Skeletal muscle cell (primary cell): ENCODE measurements around the gene NAT16.
A peak's percentile ranks its signal among the peaks of the same experiment; 100 is the strongest.
"Not testable (repeated sequence)": the region's sequence is repeated elsewhere in the genome, so short reads cannot be mapped to it uniquely, and the experiment has no call there.

Experiments used
- DNase-seq: peaks from one replicate; pipeline ENCODE4 v3.0.0-alpha.2; 2010; ENCODE audit warnings: low read depth
- H3K4me3 ChIP-seq: 2 replicates; pipeline ENCODE4 v1.5.1; 2011; ENCODE audit warnings: low read depth, mild to moderate bottlenecking, control low read depth, low read length, moderate library complexity

The NAT16 gene

DNA sequence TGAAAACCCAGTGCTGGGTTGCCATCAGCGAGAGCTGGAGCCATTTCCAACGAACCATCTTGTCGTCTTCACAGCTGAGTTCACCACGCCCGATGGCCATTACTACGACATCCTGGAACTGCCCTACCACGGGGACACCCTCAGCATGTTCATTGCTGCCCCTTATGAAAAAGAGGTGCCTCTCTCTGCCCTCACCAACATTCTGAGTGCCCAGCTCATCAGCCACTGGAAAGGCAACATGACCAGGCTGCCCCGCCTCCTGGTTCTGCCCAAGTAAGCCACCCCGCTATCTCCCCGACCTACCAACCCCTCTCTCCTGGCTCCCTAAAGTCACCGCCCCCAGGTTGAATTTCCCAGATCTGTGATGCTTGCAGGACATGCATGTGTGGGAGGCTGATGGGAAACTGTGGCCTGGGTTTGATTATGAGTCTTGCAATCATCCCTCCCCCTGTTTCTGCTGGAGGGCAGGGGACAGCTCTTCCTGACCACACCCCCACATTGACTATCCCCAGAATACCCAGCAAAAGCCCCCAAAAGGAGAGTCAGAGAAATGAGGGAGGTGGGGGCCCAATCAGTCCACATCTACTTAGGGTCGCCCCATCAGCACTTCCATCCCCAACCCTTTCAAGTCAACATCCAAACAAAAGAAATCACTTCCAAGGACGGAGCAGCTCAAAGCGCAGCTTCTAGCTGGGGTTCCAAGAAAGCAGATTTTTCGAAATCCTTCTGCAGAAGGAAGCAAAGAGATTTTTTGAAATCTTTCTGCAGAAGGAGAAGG, 46.3 kb downstream of the NAT16 start:
- DNase-seq = no peak
- peak overlapping the region; percentile 12 for H3K4me3 ChIP-seq

DNA sequence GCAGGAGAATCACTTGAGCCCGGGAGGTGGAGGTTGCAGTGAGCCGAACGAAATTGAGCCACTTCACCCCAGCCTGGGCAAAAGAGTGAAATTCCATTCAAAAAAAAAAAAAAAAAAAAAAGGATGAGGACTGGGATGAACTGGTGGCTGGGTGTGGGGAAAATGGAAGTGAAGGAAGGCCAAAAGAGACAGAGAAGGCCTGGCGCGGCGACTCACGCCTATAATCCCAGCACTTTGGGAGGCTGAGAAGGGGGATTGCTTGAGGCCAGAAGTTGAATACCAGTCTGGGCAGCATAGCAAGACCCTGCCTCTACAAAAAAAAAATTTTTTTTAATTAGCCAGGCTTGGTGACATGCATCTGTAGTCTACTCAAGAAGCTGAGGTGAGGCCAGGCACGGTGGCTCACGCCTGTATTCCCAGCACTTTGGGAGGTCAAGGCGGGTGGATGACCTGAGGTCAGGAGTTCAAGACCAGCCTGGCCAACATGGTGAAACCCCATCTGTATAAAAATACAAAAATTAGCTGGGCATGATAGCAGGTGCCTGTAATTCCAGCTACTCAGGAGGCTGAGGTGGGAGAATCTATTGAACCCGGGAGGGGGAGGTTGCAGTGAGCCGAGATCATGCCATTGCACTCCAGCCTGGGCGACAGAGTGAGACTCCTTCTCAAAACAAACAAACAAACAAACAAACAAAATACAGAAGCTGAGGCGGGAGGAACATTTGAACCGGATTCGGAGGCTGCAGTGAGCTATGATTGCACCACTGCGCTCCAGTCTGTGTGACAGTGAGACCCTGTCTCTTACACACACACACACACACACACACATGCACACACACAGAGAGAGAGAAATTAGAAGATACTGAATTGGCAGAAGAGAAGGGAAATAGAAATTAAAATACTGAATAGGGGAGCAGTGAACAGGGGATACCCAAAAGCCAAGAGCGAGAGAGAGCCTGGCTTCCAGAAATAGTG, 47.2 kb downstream of the NAT16 start:
- H3K4me3 ChIP-seq = peak overlapping the region; percentile 12
- not testable (repeated sequence) for DNase-seq

DNA sequence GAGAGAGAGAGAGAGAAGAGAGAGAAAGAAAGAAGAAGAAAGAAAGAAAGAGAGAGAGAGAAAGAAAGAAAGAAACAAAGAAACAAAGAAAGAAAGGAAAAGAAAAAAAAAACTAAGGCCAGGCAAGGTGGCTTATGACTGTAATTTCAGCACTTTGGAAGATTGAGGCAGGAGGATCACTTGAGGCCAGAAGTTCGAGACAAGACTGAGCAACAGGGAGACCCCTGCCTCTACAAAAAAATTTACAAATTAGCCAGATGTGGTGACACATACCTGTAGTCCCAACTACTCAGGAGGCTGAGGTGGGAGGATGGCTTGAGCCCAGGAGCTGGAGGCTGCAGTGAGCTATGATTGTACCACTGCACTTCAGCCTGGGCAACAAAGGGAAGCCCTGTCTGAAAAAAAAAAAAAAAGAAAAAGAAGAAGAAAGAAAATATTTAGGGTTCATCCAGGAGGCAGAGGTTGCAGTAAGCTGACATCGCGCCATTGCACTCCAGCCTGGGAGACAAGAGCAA, 50.4 kb downstream of the NAT16 start:
- H3K4me3 ChIP-seq = peak overlapping the region; percentile 81

DNA sequence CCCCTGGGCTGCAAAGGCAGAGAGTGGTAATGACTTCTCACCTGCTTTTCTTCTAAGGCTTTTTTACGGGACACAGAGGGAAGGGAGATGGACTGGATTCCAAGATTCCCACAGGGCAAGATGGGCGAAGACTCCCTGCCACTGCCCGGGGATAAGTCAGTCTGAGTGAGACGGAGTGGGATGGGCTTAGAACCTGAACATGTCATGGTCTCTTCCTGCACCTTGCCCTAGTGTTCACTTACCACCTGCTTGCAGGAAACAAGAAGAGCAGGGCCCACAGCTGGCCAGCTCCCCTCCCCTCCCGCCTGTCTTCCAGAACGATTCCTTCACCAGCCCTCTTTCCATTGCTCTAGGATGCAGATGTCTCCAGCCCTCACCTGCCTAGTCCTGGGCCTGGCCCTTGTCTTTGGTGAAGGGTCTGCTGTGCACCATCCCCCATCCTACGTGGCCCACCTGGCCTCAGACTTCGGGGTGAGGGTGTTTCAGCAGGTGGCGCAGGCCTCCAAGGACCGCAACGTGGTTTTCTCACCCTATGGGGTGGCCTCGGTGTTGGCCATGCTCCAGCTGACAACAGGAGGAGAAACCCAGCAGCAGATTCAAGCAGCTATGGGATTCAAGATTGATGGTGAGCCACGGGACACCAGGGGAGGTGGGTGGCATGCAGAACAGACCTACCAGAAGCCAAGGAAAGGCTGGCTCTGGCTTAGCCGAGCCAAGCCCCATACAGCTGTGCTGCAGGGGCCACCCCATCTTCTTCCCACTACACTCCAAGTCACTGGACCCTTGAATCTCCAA, 51.9 kb downstream of the NAT16 start:
- no peak for DNase-seq
- peak overlapping the region; percentile 81 for H3K4me3 ChIP-seq

More for the DNA sequence above, 50.4 kb downstream of the NAT16 start:
- no peak for DNase-seq

DNA sequence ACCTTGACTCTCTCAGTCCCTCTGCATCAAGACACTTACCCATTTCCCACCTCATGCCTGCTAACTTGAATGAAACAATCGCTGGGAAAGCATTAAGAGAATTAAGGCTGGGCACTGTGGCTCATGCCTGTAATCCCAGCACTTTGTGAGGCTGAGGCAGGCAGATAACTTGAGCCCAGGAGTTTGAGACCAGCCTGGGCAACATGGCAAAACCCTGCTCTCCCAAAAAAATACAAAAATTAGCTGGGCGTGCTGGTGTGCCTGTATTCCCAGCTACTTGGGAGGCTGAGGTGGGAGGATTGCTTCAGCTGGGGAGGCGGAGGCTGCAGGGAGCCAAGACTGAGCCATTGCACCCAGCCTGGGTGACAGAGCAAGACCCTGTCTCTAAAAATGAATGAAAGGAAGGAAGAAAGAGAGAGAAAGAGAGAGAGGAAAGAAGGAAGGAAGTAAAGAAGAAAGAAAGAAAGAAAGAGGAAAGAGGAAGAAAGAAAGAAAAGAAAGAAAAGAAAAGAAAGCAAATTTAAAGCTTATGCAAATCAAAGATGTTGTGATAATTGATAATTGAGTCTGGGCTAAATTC, 52.5 kb downstream of the NAT16 start:
- H3K4me3 ChIP-seq = peak overlapping the region; percentile 81
- no peak for DNase-seq

DNA sequence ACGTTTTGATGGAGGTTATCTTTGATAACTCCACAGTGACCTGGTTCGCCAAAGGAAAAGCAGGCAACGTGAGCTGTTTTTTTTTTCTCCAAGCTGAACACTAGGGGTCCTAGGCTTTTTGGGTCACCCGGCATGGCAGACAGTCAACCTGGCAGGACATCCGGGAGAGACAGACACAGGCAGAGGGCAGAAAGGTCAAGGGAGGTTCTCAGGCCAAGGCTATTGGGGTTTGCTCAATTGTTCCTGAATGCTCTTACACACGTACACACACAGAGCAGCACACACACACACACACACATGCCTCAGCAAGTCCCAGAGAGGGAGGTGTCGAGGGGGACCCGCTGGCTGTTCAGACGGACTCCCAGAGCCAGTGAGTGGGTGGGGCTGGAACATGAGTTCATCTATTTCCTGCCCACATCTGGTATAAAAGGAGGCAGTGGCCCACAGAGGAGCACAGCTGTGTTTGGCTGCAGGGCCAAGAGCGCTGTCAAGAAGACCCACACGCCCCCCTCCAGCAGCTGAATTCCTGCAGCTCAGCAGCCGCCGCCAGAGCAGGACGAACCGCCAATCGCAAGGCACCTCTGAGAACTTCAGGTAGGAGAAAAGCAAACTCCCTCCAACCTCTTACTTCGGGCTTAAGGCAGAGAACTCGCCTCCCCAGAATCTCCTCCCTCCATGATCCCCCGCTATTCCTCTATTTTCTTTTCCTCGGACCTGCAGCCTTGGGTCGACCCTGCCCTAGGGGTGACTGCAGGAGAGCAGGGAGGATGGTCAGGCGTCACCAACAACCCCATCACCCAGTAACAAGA, 53.2 kb downstream of the NAT16 start, which contains the start of gene SERPINE1:
SERPINE1 (plus strand) TSS at position 454 of the 809 bp plus-strand sequence. CDS start 1,290 bp downstream, outside the sequence.
- H3K4me3 ChIP-seq = peak within 1 kb of the TSS; percentile 81
- DNase-seq = peak; percentile 100

DNA sequence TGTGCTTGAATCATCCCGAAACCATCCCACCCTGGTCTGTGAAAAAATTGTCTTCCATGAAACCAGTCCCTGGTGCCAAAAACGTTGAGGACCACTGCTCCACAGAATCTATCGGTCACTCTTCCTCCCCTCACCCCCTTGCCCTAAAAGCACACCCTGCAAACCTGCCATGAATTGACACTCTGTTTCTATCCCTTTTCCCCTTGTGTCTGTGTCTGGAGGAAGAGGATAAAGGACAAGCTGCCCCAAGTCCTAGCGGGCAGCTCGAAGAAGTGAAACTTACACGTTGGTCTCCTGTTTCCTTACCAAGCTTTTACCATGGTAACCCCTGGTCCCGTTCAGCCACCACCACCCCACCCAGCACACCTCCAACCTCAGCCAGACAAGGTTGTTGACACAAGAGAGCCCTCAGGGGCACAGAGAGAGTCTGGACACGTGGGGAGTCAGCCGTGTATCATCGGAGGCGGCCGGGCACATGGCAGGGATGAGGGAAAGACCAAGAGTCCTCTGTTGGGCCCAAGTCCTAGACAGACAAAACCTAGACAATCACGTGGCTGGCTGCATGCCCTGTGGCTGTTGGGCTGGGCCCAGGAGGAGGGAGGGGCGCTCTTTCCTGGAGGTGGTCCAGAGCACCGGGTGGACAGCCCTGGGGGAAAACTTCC, 54.0 kb downstream of the NAT16 start:
- H3K4me3 ChIP-seq = peak overlapping the region; percentile 81
- peak; percentile 63 for DNase-seq

DNA sequence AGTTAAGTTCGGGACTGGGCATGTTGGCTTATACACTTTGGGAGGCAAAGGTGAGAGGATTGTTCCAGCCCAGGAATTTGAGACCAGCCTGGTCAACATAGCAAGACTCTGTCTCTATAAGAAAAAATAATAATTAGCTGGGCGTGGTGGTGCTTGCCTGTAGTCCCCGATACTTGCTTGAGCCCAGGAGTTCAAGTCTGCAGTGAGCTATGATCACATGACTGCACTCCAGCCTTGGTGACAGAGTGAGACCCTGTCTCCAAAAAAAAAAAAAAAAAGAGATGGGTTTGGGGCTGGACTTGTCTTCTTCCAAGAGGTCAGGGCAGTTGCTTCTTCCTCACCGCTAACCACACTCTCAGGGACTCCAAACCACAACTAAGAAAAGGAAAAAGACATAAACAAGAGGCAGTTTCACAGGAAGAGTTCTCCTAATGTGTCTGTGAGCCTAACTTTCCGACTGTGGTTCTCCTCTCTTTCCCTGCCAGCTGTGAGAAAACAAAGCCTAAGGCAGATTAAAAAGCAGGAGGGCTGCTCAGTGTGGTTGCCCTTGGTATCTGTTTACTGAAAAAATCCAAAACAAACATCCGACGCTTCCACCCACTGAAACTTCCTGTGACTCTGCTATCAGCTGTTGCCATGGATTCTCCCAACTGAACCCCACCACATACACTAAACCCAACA, 55.6 kb downstream of the NAT16 start:
- peak; percentile 47 for DNase-seq
- H3K4me3 ChIP-seq = no peak overlapping the region

DNA sequence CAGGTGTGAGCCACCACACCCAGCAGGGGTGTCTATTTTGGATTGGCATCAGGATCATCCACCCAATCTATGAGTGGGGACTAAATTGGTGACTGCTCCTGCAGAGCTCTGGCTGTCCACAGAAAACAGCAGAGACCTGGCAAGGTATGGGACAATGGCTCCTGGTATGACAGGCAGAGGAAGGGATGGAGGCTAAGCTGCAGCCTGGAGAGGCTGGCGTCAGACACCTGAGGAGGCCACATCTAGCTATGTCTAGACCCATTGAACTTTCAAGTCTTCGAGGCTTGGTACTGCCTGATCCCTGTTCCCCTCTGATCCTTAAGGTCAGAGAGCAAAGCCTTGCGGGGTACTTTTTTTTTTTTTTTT, 56.4 kb downstream of the NAT16 start:
- no peak overlapping the region for H3K4me3 ChIP-seq
- DNase-seq = no peak

DNA sequence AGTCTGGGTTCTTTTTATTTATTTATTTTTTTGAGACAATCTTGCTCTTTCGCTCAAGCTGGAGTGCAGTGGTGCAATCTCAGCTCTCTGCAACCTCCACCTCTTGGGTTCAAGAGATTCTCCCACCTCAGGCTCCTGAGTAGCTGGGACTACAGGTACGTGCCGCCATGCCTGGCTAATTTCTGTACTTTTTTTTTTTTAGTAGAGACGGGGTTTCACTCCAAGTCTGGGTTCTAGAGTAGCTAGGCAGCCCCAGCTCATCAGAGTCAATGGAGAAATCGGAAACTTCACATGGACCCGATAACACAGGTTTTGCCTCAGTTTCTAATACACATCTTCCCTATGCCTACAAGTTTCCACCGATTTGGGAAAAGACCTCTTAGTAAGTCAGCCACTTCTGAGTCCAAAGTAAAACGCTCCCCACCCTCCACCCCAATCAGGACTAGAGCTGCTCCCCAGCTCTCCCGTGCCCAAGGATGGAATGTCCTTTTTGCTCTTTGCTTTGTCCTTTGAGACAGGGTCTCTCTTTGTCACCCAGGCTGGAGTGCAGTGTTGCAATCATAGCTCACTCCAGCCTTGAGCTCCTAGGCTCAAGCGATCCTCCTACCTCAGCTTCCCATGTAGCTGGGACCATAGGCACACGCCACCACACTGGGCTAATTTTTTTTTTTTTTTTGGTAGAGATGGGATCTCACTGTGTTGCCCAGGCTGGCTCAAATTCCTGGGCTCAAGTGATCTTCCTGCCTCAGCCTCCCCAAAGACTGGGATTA, 57.0 kb downstream of the NAT16 start:
- no peak overlapping the region for H3K4me3 ChIP-seq

DNA sequence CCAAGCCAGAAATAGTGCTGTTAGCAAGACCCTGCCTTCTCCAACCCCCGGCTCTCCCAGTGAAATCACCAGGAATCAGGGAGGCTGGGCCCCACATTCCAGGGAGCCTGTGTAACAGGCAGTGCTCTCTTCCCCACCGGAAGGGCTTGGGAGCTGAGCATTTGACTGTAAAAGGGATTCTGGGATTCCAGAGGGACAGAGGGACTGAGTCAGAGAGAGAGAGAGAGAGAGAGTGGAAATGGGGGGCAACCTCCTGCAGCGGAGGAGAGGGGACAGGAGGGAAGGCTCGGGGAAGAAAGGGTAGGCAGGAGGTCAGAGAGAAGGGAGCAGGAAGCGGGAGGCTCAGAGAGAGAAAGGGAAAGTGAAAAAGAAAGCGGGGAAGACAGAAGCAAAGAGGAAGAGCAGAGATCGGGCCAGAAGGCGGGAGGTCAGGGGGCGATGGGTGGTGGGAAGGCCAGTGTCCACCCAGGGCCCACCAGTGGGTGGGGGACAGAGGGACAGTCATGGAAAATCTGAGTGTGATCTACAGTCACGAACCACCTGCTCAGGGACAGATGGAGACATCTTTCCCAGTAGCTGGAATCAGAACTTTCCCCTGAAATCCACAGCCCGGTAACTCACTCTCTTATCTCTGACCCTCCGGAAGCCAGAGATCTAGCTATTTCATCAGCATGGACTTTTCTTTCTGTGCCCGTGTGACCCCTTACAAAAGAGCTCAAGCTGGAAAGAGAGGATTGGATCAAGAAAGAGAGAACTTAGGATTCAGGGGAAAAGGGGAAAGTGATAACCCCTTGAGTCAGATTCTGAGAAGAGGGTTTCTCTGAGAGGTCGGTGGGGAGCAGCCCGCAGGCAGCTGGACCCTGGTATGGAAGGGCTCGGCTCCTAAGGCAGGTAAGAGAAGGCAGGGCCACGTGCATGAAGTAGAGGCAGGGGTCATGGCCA, 57.8 kb downstream of the NAT16 start:
- H3K4me3 ChIP-seq = peak overlapping the region; percentile 30
- DNase-seq = peak; percentile 97

More for the DNA sequence above, 57.0 kb downstream of the NAT16 start:
- DNase-seq = no peak

DNA sequence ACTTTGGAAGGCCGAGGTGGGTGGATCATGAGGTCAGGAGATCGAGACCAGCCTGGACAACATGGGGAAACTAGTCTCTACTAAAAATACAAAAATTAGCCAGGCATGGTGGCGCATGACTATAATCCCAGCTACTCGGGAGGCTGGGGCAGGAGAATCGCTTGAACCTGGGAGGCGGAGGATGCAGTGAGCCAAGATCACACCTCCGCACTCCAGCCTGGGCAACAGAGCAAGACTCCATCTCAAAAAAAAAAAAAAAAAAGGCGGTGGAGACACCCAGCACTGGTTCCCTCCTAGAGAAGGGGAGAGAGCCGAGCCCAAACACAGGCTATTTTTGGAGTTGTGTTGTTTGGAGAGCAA, 58.5 kb downstream of the NAT16 start:
- not testable (repeated sequence) for DNase-seq, H3K4me3 ChIP-seq
